ENCODE data around the gene CLASRP.

Gene CLASRP

GRCh38 chr19:45035755-45036154 lies 3.1 kb upstream of the CLASRP start:
- no peak overlapping the region for H3K4me3 ChIP-seq (ENCODE audit: low read depth, low read length)
- in situ Hi-C loops (cut with HindIII; ENCODE audit: low sequenced_read_pairs): no loop called here
- TF ChIP-seq CTCF (IDR thresholded peaks at IDR 0.05; ENCODE audit: low read depth, low read length, missing control alignments): no peak
- DNase-seq (ENCODE audit: low read depth): no peak

GRCh38 chr19:45037393-45038169 lies 1.3 kb upstream of the CLASRP start:
- DNase-seq (ENCODE audit: low read depth): no peak
- TF ChIP-seq CTCF (IDR thresholded peaks at IDR 0.05; ENCODE audit: low read depth, low read length, missing control alignments): no peak
- no peak overlapping the region for H3K4me3 ChIP-seq (ENCODE audit: low read depth, low read length)
- in situ Hi-C loops (cut with HindIII; ENCODE audit: low sequenced_read_pairs): no loop called here

- no peak for TF ChIP-seq CTCF (IDR thresholded peaks at IDR 0.05; ENCODE audit: low read depth, low read length, missing control alignments)
- in situ Hi-C loops (cut with HindIII; ENCODE audit: low sequenced_read_pairs): no loop called here
- H3K4me3 ChIP-seq (ENCODE audit: low read depth, low read length): peak overlapping the region; percentile 80
- no peak for DNase-seq (ENCODE audit: low read depth)
Observed at GRCh38 chr19:45040059-45040771, 1.4 kb downstream of the CLASRP start.

GRCh38 chr19:45041125-45041524 lies 2.3 kb downstream of the CLASRP start:
- no peak overlapping the region for H3K4me3 ChIP-seq (ENCODE audit: low read depth, low read length)
- in situ Hi-C loops (cut with HindIII; ENCODE audit: low sequenced_read_pairs): no loop called here
- DNase-seq (ENCODE audit: low read depth): no peak
- TF ChIP-seq CTCF (IDR thresholded peaks at IDR 0.05; ENCODE audit: low read depth, low read length, missing control alignments): no peak

- DNase-seq (ENCODE audit: low read depth): no peak
- TF ChIP-seq CTCF (IDR thresholded peaks at IDR 0.05; ENCODE audit: low read depth, low read length, missing control alignments): no peak
- no peak overlapping the region for H3K4me3 ChIP-seq (ENCODE audit: low read depth, low read length)
- in situ Hi-C loops (cut with HindIII; ENCODE audit: low sequenced_read_pairs): no loop called here
Observed at GRCh38 chr19:45045671-45046353, 7.0 kb downstream of the CLASRP start.

GRCh38 chr19:45046355-45046754 lies 7.5 kb downstream of the CLASRP start:
- no peak for TF ChIP-seq CTCF (IDR thresholded peaks at IDR 0.05; ENCODE audit: low read depth, low read length, missing control alignments)
- H3K4me3 ChIP-seq (ENCODE audit: low read depth, low read length): no peak overlapping the region
- DNase-seq (ENCODE audit: low read depth): no peak
- in situ Hi-C loops (cut with HindIII; ENCODE audit: low sequenced_read_pairs): no loop called here
